IMR-90 (cell line): ENCODE results near the gene CCDC136.

ENCODE experiments used
- ELK1 ChIP-seq: fragments of 150-350 bp; IDR thresholded peaks from 2 replicates; pipeline ENCODE4 v1.6.1; 2016; ENCODE audit warnings: low read depth, mild to moderate bottlenecking, low read length, moderate library complexity, borderline replicate concordance
- POLR2A ChIP-seq: IDR thresholded peaks from 2 replicates; pipeline ENCODE4 v1.6.1; 2012; ENCODE audit warnings: mild to moderate bottlenecking, low read depth, low read length
- RAD21 ChIP-seq: IDR thresholded peaks from 2 replicates; pipeline ENCODE4 v1.6.1; 2012; ENCODE audit warnings: low read length, improper control_type of control experiment
- TF ChIP-seq, protein P1 (sequence below): conservative IDR thresholded peaks from 2 replicates; pipeline ENCODE4 v1.5.1; 2012; ENCODE audit warnings: mild to moderate bottlenecking, low read depth, low read length, improper control_type of control experiment

- no peak for TF ChIP-seq POLR2A
- TF ChIP-seq, protein P1, sequence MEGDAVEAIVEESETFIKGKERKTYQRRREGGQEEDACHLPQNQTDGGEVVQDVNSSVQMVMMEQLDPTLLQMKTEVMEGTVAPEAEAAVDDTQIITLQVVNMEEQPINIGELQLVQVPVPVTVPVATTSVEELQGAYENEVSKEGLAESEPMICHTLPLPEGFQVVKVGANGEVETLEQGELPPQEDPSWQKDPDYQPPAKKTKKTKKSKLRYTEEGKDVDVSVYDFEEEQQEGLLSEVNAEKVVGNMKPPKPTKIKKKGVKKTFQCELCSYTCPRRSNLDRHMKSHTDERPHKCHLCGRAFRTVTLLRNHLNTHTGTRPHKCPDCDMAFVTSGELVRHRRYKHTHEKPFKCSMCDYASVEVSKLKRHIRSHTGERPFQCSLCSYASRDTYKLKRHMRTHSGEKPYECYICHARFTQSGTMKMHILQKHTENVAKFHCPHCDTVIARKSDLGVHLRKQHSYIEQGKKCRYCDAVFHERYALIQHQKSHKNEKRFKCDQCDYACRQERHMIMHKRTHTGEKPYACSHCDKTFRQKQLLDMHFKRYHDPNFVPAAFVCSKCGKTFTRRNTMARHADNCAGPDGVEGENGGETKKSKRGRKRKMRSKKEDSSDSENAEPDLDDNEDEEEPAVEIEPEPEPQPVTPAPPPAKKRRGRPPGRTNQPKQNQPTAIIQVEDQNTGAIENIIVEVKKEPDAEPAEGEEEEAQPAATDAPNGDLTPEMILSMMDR: no peak
- 0 out of 2 replicates have a peak, but pooled peaks have one; percentile 6 for TF ChIP-seq RAD21
- TF ChIP-seq ELK1: no peak
Observed at GRCh38 chr7:128833148-128833945, 41.6 kb downstream of the CCDC136 start.
